ENCODE results near the gene MAB21L1.

DNA sequence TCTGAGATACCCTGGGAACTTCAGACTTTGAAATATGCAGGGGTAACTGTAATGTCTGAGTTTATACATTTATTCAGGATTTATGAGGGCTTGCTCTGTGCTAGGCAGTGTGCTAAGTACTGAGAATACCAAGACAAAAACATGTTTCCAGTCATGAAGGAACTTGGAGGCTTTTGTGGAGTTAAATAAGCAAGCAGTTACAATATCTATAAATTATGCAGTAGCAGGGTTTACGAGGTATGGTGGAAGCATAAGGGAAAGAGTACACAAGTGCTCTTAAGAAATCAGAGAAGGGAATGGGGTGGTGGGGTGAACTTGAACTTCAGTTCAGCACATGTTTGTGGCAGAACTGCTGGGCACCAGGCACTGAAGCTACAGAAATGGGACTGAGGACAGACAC is 28.0 kb downstream of the MAB21L1 start:
- TF ChIP-seq POLR2AphosphoS5 (IDR thresholded peaks at IDR 0.05) (no peak), POLR2A (IDR thresholded peaks at IDR 0.05) (no peak), EP300 (IDR thresholded peaks at IDR 0.05) (no peak)
- TF ChIP-seq, protein P1, sequence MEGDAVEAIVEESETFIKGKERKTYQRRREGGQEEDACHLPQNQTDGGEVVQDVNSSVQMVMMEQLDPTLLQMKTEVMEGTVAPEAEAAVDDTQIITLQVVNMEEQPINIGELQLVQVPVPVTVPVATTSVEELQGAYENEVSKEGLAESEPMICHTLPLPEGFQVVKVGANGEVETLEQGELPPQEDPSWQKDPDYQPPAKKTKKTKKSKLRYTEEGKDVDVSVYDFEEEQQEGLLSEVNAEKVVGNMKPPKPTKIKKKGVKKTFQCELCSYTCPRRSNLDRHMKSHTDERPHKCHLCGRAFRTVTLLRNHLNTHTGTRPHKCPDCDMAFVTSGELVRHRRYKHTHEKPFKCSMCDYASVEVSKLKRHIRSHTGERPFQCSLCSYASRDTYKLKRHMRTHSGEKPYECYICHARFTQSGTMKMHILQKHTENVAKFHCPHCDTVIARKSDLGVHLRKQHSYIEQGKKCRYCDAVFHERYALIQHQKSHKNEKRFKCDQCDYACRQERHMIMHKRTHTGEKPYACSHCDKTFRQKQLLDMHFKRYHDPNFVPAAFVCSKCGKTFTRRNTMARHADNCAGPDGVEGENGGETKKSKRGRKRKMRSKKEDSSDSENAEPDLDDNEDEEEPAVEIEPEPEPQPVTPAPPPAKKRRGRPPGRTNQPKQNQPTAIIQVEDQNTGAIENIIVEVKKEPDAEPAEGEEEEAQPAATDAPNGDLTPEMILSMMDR (IDR thresholded peaks at IDR 0.05), result no peak

Data from gastroesophageal sphincter (tissue), 3 donors.